ENCODE data around the gene CCDC146.
"Not testable (repeated sequence)": the region's sequence is repeated elsewhere in the genome, so short reads cannot be mapped to it uniquely, and the experiment has no call there.

CCDC146 gene

GRCh38 chr7:77247206-77247850 lies 124.9 kb downstream of the CCDC146 start:
- DNase-seq (ENCODE audit: low spot score), result peak; percentile 88

GRCh38 chr7:77248154-77248553 lies 125.7 kb downstream of the CCDC146 start:
- no peak for DNase-seq (ENCODE audit: low spot score)

- no peak for DNase-seq (ENCODE audit: low spot score)
Measured at GRCh38 chr7:77252506-77252905, 130.1 kb downstream of the CCDC146 start.

- no peak for DNase-seq (ENCODE audit: low spot score)
Measured at GRCh38 chr7:77253151-77253550, 130.7 kb downstream of the CCDC146 start.

- no peak for DNase-seq (ENCODE audit: low spot score)
Measured at GRCh38 chr7:77254429-77254828, 132.0 kb downstream of the CCDC146 start.

- no peak for DNase-seq (ENCODE audit: low spot score)
Measured at GRCh38 chr7:77254915-77255314, 132.5 kb downstream of the CCDC146 start.

- no peak for DNase-seq (ENCODE audit: low spot score)
Measured at GRCh38 chr7:77258014-77258413, 135.6 kb downstream of the CCDC146 start.

GRCh38 chr7:77258593-77258992 lies 136.2 kb downstream of the CCDC146 start:
- no peak for DNase-seq (ENCODE audit: low spot score)

GRCh38 chr7:77262316-77262715 lies 139.9 kb downstream of the CCDC146 start:
- DNase-seq (ENCODE audit: low spot score), result no peak

GRCh38 chr7:77265666-77266065 lies 143.3 kb downstream of the CCDC146 start:
- DNase-seq (ENCODE audit: low spot score), result no peak

- DNase-seq (ENCODE audit: low spot score), result no peak
Measured at GRCh38 chr7:77266291-77266794, 143.9 kb downstream of the CCDC146 start.

GRCh38 chr7:77269360-77270093 lies 147.1 kb downstream of the CCDC146 start:
- no peak for DNase-seq (ENCODE audit: low spot score)

- no peak for DNase-seq (ENCODE audit: low spot score)
Measured at GRCh38 chr7:77270094-77270480, 147.7 kb downstream of the CCDC146 start.

GRCh38 chr7:77271766-77272165 lies 149.4 kb downstream of the CCDC146 start:
- DNase-seq (ENCODE audit: low spot score), result no peak

GRCh38 chr7:77275663-77276062 lies 153.2 kb downstream of the CCDC146 start:
- DNase-seq (ENCODE audit: low spot score), result not testable (repeated sequence)

GRCh38 chr7:77276120-77276519 lies 153.7 kb downstream of the CCDC146 start:
- no peak for DNase-seq (ENCODE audit: low spot score)

- DNase-seq (ENCODE audit: low spot score), result no peak
Measured at GRCh38 chr7:77281780-77282478, 159.5 kb downstream of the CCDC146 start.

GRCh38 chr7:77282897-77283296 lies 160.5 kb downstream of the CCDC146 start:
- no peak for DNase-seq (ENCODE audit: low spot score)

GRCh38 chr7:77284005-77284404 lies 161.6 kb downstream of the CCDC146 start:
- DNase-seq (ENCODE audit: low spot score), result no peak

GRCh38 chr7:77284616-77285015 lies 162.2 kb downstream of the CCDC146 start:
- no peak for DNase-seq (ENCODE audit: low spot score)

- no peak for DNase-seq (ENCODE audit: low spot score)
Measured at GRCh38 chr7:77288676-77289320, 166.4 kb downstream of the CCDC146 start.

GRCh38 chr7:77289387-77289786 lies 167.0 kb downstream of the CCDC146 start:
- DNase-seq (ENCODE audit: low spot score), result no peak
